MCF 10A (cell line): ENCODE data around the gene ECEL1. TPM values are rescaled to one million over a fixed set of nuclear protein-coding genes. Genes with fewer than 3 reads are reported as not detected.
"Not testable (repeated sequence)": the region's sequence is repeated elsewhere in the genome, so short reads cannot be mapped to it uniquely, and the experiment has no call there.

Source experiments
- BruUV-seq: library from RNA; stranded (reverse); fragments of 400-500 nt; replicated peaks from 2 replicates; lab custom pipeline; 2021; lab: Mats Ljungman, UMichigan
- CTCF ChIA-PET: fragments of 300-600 bp; sonication (Branson Sonifier 250); formaldehyde crosslinking; extraction: SDS; loops from one replicate; lab custom pipeline; 2021; ENCODE audit warnings: antibody characterized with exemption, inconsistent platforms; lab: Yijun Ruan, JAX
- POLR2A ChIA-PET: fragments of 300-600, 350-650 bp; sonication (Branson Sonifier 250); formaldehyde crosslinking; extraction: SDS; loops from one replicate; lab custom pipeline; 2020; ENCODE audit warnings: antibody characterized with exemption, inconsistent platforms; lab: Yijun Ruan, JAX
- DNase-seq: peaks from one replicate; pipeline ENCODE4 v3.0.0-alpha.2; 2018; ENCODE audit not compliant: unreplicated experiment
- H3K27ac Mint-ChIP-seq: one replicate; pipeline ENCODE4 v1.8.0; 2022; ENCODE audit warnings: mild to moderate bottlenecking, low read depth, mixed read lengths; ENCODE audit not compliant: unreplicated experiment
- H3K27me3 Mint-ChIP-seq: one replicate; pipeline ENCODE4 v1.8.0; 2022; ENCODE audit warnings: mixed read lengths; ENCODE audit not compliant: insufficient read depth, unreplicated experiment
- H3K36me3 Mint-ChIP-seq: one replicate; pipeline ENCODE4 v1.8.0; 2022; ENCODE audit warnings: mild to moderate bottlenecking, moderate library complexity, mixed read lengths; ENCODE audit not compliant: insufficient read depth, unreplicated experiment
- H3K4me1 Mint-ChIP-seq: one replicate; pipeline ENCODE4 v1.8.0; 2022; ENCODE audit warnings: mixed read lengths; ENCODE audit not compliant: insufficient read depth, unreplicated experiment
- H3K4me3 Mint-ChIP-seq: one replicate; pipeline ENCODE4 v1.8.0; 2022; ENCODE audit warnings: mild to moderate bottlenecking, moderate library complexity, mixed read lengths; ENCODE audit not compliant: unreplicated experiment
- H3K9me3 Mint-ChIP-seq: one replicate; pipeline ENCODE4 v1.8.0; 2022; ENCODE audit warnings: mixed read lengths; ENCODE audit not compliant: unreplicated experiment
- intact Hi-C: fragments of 100-400 bp; cut with micrococcal nuclease; formaldehyde crosslinking; loops from 2 replicates; pipeline ENCODE4 v1.14.1; 2022
- total RNA-seq: library from RNA; stranded (reverse); gene quantifications from 2 replicates; pipeline ENCODE4 v1.2.3, GENCODE V29; 2022
- TF ChIP-seq, protein P1 (sequence below): fragments of 200-600 bp; IDR thresholded peaks from one replicate; pipeline ENCODE4 v1.8.0; 2022; ENCODE audit warnings: antibody characterized with exemption, mild to moderate bottlenecking; ENCODE audit not compliant: unreplicated experiment

Gene ECEL1
- total RNA-seq, 1 experiment from 2014 or later: not detected

DNA sequence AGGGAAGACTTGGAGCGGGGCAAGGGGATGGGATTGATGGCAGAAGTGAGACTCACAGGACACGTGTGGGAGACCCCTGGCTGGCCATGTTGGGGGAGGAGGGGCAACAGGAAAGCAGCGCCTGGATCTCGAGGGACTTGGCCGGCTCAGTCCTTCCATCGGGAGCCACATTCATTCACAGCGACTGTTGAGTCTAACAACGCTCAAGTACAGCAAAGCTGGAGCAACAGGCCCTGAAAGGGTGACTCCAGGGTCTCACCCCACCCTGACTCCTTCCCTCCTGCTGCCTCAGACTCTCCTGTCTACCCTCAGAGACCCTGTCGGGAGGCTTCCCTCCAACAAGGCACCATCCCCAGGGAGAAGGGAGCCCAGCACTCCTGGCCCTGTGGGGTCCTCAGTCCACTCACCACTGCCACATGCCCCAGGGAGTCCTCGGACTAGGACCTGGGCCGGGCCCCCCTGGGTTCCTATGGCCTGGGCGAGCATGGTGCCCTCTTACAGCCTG is 46.4 kb downstream of the ECEL1 start:
- Mint-ChIP-seq H3K36me3 (no peaks in the 10 kb centered on the region), H3K9me3 (no peaks in the 10 kb centered on the region), H3K4me1 (no peaks in the 10 kb centered on the region), H3K4me3 (no peak overlapping the region), H3K27ac (no peak overlapping the region), H3K27me3 (peaks cover 1% of the 10 kb centered on the region)
- DNase-seq: no peak
- intact Hi-C loops: loop anchor here (2.0 to 5.0 kb wide), 2 partner anchors 69 to 108 kb away; no protein-coding TSS in a partner anchor
- TF ChIP-seq, protein P1, sequence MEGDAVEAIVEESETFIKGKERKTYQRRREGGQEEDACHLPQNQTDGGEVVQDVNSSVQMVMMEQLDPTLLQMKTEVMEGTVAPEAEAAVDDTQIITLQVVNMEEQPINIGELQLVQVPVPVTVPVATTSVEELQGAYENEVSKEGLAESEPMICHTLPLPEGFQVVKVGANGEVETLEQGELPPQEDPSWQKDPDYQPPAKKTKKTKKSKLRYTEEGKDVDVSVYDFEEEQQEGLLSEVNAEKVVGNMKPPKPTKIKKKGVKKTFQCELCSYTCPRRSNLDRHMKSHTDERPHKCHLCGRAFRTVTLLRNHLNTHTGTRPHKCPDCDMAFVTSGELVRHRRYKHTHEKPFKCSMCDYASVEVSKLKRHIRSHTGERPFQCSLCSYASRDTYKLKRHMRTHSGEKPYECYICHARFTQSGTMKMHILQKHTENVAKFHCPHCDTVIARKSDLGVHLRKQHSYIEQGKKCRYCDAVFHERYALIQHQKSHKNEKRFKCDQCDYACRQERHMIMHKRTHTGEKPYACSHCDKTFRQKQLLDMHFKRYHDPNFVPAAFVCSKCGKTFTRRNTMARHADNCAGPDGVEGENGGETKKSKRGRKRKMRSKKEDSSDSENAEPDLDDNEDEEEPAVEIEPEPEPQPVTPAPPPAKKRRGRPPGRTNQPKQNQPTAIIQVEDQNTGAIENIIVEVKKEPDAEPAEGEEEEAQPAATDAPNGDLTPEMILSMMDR: no peak
- CTCF ChIA-PET: interaction anchor here (0.6 to 4.1 kb wide), 9 partner anchors 24 to 588 kb away, joined by 3 to 48 read pairs (median 4); no protein-coding TSS in a partner anchor
- POLR2A ChIA-PET: no interaction called here
- BruUV-seq: no TSS peak

DNA sequence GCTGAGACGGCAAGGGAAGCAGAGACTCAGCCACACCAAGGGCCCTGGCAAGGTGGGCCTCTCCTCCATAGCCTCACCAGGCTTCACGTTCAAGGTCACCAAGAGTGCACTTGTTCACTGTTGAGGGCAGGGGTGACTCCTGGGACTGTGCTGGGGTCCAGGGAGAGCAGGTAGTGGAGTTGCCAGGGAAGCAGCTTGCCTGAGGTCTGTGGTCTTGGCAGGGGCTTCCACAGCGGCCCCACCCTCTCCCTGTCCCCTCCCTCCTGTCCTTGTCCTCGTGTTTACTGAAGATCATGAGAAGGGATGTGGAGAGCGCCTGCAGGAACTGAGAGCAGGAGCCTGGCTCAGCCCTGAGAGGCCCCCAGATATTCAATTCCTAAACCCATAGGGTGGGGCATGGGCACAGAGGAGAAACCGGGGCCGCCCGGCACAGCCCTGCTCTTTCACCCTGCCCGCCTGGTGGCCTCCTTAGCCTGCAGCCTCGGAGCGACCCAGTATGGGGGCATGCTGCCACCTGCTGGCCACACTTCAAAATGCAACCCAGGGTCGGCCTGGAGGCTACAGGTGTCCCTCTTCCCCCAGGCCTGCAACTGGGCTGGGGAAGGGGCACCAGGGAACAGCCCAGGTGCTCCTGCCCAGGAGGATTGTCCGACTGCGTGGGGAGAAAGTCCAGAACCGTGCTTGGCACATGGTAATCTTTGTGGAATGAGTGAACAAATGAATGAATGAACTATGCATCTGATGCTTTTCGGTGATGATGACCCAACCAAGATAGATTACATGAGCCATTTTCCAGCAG is 47.2 kb downstream of the ECEL1 start:
- H3K27me3 Mint-ChIP-seq, H3K27ac Mint-ChIP-seq, POLR2A ChIA-PET, H3K4me1 Mint-ChIP-seq, BruUV-seq, H3K9me3 Mint-ChIP-seq, H3K36me3 Mint-ChIP-seq, H3K4me3 Mint-ChIP-seq: not testable (repeated sequence)
- CTCF ChIA-PET: interaction anchor here (0.5 to 4.1 kb wide), 28 partner anchors 13 to 724 kb away, joined by 3 to 48 read pairs (median 4); partner anchors contain the start of genes ALPP, CHRNG and PRSS56
- intact Hi-C loops: loop anchor here (1.0 to 5.0 kb wide), 4 partner anchors 68 to 588 kb away; no protein-coding TSS in a partner anchor
- DNase-seq: peak; percentile 77
- TF ChIP-seq, protein P1: peak; percentile 93

DNA sequence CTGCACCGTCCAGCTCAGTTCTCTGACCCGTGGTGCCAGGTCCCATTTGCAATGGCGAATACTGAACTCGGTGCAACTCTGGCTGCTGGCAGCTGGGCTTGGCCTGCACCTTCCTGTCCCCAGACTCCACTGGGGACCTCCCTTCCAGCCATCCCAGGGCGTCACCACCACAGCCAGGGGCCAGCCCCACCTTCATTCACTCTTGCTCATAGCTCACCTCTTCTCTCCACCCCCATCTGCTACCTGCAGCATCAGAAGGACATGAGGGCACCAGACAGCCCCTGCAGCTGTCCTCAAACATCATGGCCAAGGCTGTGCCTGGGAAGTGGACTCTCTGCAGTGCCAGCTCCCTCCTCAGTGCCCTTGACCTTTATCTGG is 47.9 kb downstream of the ECEL1 start:
- peaks cover 10% of the 10 kb centered on the region for H3K27me3 Mint-ChIP-seq
- ChIA-PET POLR2A (no interaction called here), CTCF (interaction anchor here (0.5 to 4.1 kb wide), 29 partner anchors 12 to 723 kb away, joined by 3 to 48 read pairs (median 3); partner anchors contain the start of genes ALPP, CHRNG and PRSS56)
- BruUV-seq: no TSS peak
- intact Hi-C loops: loop anchor here (1.0 to 5.0 kb wide), 4 partner anchors 67 to 587 kb away; no protein-coding TSS in a partner anchor
- no peaks in the 10 kb centered on the region for H3K36me3 Mint-ChIP-seq
- no peaks in the 10 kb centered on the region for H3K9me3 Mint-ChIP-seq
- H3K4me3 Mint-ChIP-seq: no peak overlapping the region
- peak; percentile 8 for DNase-seq
- no peak overlapping the region for H3K27ac Mint-ChIP-seq
- TF ChIP-seq, protein P1: peak; percentile 16
- H3K4me1 Mint-ChIP-seq: no peaks in the 10 kb centered on the region
